WI38 (cell line): ENCODE data around the gene RHBDL3.

ENCODE experiments used
- H3K4me3 ChIP-seq: 2 replicates; pipeline ENCODE4 v1.5.1; 2011; ENCODE audit warnings: low read depth, mild to moderate bottlenecking, control low read depth, low read length
- TF ChIP-seq, protein P1 (sequence below): IDR thresholded peaks from 2 replicates; pipeline ENCODE4 v1.5.1; 2012; ENCODE audit warnings: low read depth, mild to moderate bottlenecking, control low read depth, low read length

RHBDL3 gene

GRCh38 chr17:32283745-32284201, 18.1 kb downstream of the RHBDL3 start:
- TF ChIP-seq, protein P1, sequence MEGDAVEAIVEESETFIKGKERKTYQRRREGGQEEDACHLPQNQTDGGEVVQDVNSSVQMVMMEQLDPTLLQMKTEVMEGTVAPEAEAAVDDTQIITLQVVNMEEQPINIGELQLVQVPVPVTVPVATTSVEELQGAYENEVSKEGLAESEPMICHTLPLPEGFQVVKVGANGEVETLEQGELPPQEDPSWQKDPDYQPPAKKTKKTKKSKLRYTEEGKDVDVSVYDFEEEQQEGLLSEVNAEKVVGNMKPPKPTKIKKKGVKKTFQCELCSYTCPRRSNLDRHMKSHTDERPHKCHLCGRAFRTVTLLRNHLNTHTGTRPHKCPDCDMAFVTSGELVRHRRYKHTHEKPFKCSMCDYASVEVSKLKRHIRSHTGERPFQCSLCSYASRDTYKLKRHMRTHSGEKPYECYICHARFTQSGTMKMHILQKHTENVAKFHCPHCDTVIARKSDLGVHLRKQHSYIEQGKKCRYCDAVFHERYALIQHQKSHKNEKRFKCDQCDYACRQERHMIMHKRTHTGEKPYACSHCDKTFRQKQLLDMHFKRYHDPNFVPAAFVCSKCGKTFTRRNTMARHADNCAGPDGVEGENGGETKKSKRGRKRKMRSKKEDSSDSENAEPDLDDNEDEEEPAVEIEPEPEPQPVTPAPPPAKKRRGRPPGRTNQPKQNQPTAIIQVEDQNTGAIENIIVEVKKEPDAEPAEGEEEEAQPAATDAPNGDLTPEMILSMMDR = no peak
- H3K4me3 ChIP-seq = no peak overlapping the region

- TF ChIP-seq, protein P1 = no peak
Measured at GRCh38 chr17:32285306-32285705, 19.7 kb downstream of the RHBDL3 start.

DNA sequence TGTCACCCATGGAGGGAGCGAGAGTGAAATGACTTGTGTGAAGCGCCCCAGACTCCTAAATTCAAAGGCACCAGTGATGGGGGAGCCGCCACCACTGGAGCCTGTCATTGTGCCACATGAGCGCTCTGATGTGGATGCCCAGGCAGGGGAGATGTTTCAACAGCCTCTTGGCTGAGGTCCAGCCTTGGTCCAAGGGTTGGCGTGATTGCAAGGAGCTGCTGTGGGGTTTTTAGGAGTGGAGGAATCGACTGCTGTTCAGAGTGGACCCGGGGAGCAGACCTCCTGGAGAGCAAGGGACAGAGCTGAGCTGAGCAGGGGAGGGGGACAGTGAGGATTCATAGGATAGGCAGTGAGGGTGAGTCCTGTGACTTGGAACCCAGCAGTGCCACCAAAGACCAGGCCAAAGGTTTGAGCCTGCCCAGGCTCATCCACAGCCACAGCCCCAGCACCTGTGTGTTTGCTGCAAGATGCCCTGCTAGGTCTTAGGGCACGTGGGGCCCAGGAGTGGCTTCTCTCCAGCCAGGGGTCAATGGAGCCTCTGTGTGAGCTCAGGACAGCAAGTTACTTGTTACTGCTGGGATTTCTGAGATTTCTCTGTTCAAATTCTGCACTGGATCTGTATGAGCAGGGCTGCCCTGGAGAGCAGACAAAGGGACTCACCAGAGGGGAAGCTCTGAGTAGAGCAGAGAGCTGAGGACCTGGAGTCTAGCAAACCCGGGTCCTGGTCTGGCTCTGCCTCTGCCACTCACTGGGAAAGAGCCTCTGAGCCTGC, 20.3 kb downstream of the RHBDL3 start:
- no peak overlapping the region for H3K4me3 ChIP-seq
- TF ChIP-seq, protein P1 = no peak

More at GRCh38 chr17:32285306-32285705, 19.7 kb downstream of the RHBDL3 start:
- no peak overlapping the region for H3K4me3 ChIP-seq

DNA sequence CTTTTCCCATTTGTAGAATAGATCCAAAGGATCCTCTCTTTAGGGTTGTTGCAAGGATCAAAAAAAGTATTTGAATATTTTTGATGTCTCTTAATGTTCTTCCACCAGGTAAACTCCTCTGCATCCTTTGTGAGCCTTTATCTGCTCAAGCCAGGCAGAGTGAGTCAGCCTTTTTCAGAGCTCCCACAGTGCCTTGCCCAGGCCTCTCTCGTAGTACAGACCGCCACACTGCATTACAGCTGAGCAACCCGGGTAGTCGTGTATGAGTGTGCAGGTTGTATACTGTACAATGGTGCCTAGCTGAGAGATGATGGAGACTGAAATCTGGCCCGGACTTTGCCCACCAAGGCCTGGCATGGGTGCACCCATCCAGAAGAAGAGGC, 20.9 kb downstream of the RHBDL3 start:
- TF ChIP-seq, protein P1 = no peak
- no peak overlapping the region for H3K4me3 ChIP-seq

DNA sequence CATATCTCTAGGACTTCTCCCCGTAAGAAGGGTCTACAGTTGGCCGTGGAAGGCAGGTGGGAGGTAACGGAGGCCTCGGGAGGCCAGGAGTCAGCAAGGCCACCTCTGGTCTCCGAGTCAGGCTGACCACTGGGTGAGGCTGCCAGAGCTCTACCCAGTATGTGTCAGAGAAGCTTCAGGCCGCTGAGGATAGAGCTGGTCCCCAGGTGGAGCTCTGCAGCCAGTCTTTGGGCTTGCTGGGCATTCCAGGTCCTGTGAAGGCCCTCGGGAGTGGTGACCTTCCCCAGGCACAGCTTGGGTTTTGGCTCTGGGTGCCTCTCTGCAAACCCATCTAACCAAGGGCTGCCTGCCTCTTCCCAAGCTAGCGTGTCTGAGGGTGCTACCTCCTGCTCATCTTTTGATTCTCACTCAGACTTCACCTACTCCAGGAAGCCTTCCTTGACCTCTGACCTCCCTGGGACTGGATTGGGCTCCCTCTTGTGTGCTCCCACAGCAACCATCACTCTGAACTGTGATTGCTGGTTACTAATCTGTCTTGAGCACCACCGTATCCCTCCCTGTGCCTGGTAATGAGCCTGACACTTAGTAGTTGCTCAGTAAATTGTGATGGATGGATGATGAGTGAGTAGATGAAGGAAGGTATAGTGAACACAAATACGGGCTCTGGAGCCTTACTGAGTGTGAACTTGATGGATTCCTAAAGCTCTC, 22.3 kb downstream of the RHBDL3 start:
- TF ChIP-seq, protein P1 = no peak
- H3K4me3 ChIP-seq = no peak overlapping the region

- H3K4me3 ChIP-seq = no peak overlapping the region
- TF ChIP-seq, protein P1 = no peak
Measured at GRCh38 chr17:32288615-32289014, 23.0 kb downstream of the RHBDL3 start.

- no peak overlapping the region for H3K4me3 ChIP-seq
- TF ChIP-seq, protein P1 = no peak
Measured at GRCh38 chr17:32289471-32290070, 23.9 kb downstream of the RHBDL3 start.
